K562 (cell line): Measurements from ENCODE around the gene ZNF622. TPM values are rescaled to one million over a fixed set of nuclear protein-coding genes. Genes with fewer than 3 reads are reported as not detected.

Experiments
- ATAC-seq: fragments of 200-7000 bp; cut with Tn5 transposase; 3 replicates; pipeline ENCODE4 v1.9.1; 2020; ENCODE audit warnings: moderate library complexity
- BruUV-seq: library from RNA; stranded (reverse); fragments of 400-500 nt; replicated peaks from 2 replicates; lab custom pipeline; 2021; lab: Mats Ljungman, UMichigan
- CTCF ChIA-PET: fragments of 300-600 bp; formaldehyde crosslinking; extraction: SDS; loops from one replicate; lab custom pipeline; 2021; ENCODE audit warnings: low intra/inter-chr PET ratio; lab: Yijun Ruan, JAX
- POLR2A ChIA-PET: fragments of 300-600, 350-650 bp; sonication (Branson Sonifier 250); formaldehyde crosslinking; extraction: SDS; loops from one replicate; lab custom pipeline; 2021; ENCODE audit warnings: antibody characterized with exemption, inconsistent platforms; lab: Yijun Ruan, JAX
- DNase-seq, 4 experiments: peaks; one replicate each; pipeline versions ENCODE4 v3.0.0 to v3.0.0-alpha.2; 2011 to 2018; ENCODE audit warnings: low spot score in 3 of 4, mixed read lengths in 3 of 4; ENCODE audit errors: extremely low read depth in 1 of 4
- FAIRE-seq: peaks from 2 replicates; lab custom pipeline; 2011; peaks lifted over from hg19 to GRCh38; lab: Jason Lieb, UNC
- H2AFZ ChIP-seq: 2 replicates; pipeline ENCODE4 v1.6.0; 2011; ENCODE audit warnings: low read depth, low read length, control low read depth, inconsistent platforms
- H3K27ac ChIP-seq: fragments of 200-600 bp; 3 replicates; pipeline ENCODE4 v1.8.0; 2011; ENCODE audit warnings: low read depth, mild to moderate bottlenecking, control low read depth, inconsistent platforms, low read length, moderate library complexity, mixed read lengths; ENCODE audit errors: extremely low read depth
- H3K27me3 ChIP-seq, 2 experiments: fragments of 300-600 bp in 1 of 2; 2 replicates in 1 of 2; 3 replicates in 1 of 2; pipeline versions ENCODE4 v1.6.0 to v1.8.0; 2011; ENCODE audit warnings: inconsistent platforms in 2 of 2, low read length in 2 of 2, mild to moderate bottlenecking in 1 of 2, mixed read lengths in 1 of 2, moderate library complexity in 1 of 2; ENCODE audit not compliant: control insufficient read depth in 2 of 2, insufficient read depth in 2 of 2
- H3K36me3 ChIP-seq: fragments of 300-600 bp; 3 replicates; pipeline ENCODE4 v1.8.0; 2011; ENCODE audit warnings: mild to moderate bottlenecking, low read length, inconsistent platforms; ENCODE audit not compliant: control insufficient read depth, insufficient read depth
- H3K4me1 ChIP-seq, 2 experiments: fragments of 200-600 bp in 1 of 2; replicated peaks in 1 of 2; 2 replicates in 1 of 2; 3 replicates in 1 of 2; pipeline versions ENCODE4 v1.5.1 to v1.8.0; 2011; ENCODE audit warnings: inconsistent platforms in 2 of 2, low read length in 2 of 2, mild to moderate bottlenecking in 1 of 2, mixed read lengths in 1 of 2, moderate library complexity in 1 of 2; ENCODE audit not compliant: control insufficient read depth in 2 of 2, insufficient read depth in 2 of 2
- H3K4me2 ChIP-seq: 2 replicates; pipeline ENCODE4 v1.6.1; 2011; ENCODE audit warnings: low read length, control low read depth, inconsistent platforms, mixed read lengths; ENCODE audit not compliant: insufficient read depth
- H3K4me3 ChIP-seq: fragments of 200-600 bp; sonication (generic), shearing (Covaris generic); 2 replicates; pipeline ENCODE4 v1.5.1; 2016; ENCODE audit warnings: control low read depth, inconsistent platforms
- H3K79me2 ChIP-seq: fragments of 200-600 bp; 3 replicates; pipeline ENCODE4 v1.8.0; 2011; ENCODE audit warnings: low read length, inconsistent platforms; ENCODE audit not compliant: control insufficient read depth, insufficient read depth
- H3K9ac ChIP-seq, 2 experiments: 2 replicates each; pipeline versions ENCODE4 v1.6.0 to v1.6.1; 2011; ENCODE audit warnings: low read depth in 2 of 2, low read length in 2 of 2, control low read depth in 1 of 2, inconsistent platforms in 1 of 2, mild to moderate bottlenecking in 1 of 2, mixed read lengths in 1 of 2; ENCODE audit not compliant: insufficient read depth in 1 of 2
- H3K9me1 ChIP-seq: one replicate; pipeline ENCODE4 v1.6.0; 2011; ENCODE audit warnings: inconsistent platforms, mild to moderate bottlenecking, low read length, moderate library complexity; ENCODE audit not compliant: control insufficient read depth, insufficient read depth
- H3K9me3 ChIP-seq: replicated peaks from 2 replicates; pipeline ENCODE4 v1.5.1; 2011; ENCODE audit warnings: low read depth, low read length, inconsistent platforms; ENCODE audit not compliant: control insufficient read depth, insufficient read depth
- H4K20me1 ChIP-seq: replicated peaks from 2 replicates; pipeline ENCODE4 v1.6.1; 2011; ENCODE audit warnings: low read length, inconsistent platforms, mixed read lengths; ENCODE audit not compliant: control insufficient read depth, insufficient read depth
- ARID3B ChIP-seq: fragments of 250-450 bp; sonication (Bioruptor Pico); IDR thresholded peaks from 2 replicates; pipeline ENCODE4 v1.4.0; 2020; ENCODE audit warnings: borderline replicate concordance
- HDGF ChIP-seq: fragments of 450-650 bp; IDR thresholded peaks from 2 replicates; pipeline ENCODE4 v1.6.1; 2016
- HNRNPLL ChIP-seq: fragments of 200-400 bp; formaldehyde crosslinking; IDR thresholded peaks from 2 replicates; pipeline ENCODE4 v1.6.1; 2017; ENCODE audit warnings: low read length, low read depth, mild to moderate bottlenecking; ENCODE audit not compliant: poor library complexity, severe bottlenecking
- IRF9 ChIP-seq: fragments of 450-650 bp; IDR thresholded peaks from 2 replicates; pipeline ENCODE4 v1.6.1; 2016; ENCODE audit warnings: missing biosample characterization, missing genetic modification characterization
- NCOA2 ChIP-seq, 2 experiments: fragments of 450-650 bp; IDR thresholded peaks; 2 replicates each; pipeline ENCODE4 v1.6.1; 2018; ENCODE audit warnings: mild to moderate bottlenecking in 2 of 2, moderate library complexity in 1 of 2; ENCODE audit not compliant: partially characterized antibody in 2 of 2
- REST ChIP-seq, 2 experiments: fragments of 450-650 bp; formaldehyde crosslinking in 1 of 2; IDR thresholded peaks; 2 replicates each; pipeline versions ENCODE4 v1.4.0 to v1.6.1; 2014 to 2020; ENCODE audit warnings: mild to moderate bottlenecking in 2 of 2, borderline replicate concordance in 1 of 2, low read depth in 1 of 2
- SAP30 ChIP-seq: fragments of 200-600 bp; sonication (generic); IDR thresholded peaks from 2 replicates; pipeline ENCODE4 v1.6.1; 2012; ENCODE audit warnings: borderline replicate concordance, low read depth, mild to moderate bottlenecking, moderate library complexity, low read length, control low read depth, inconsistent platforms; ENCODE audit not compliant: insufficient read depth, poor library complexity, severe bottlenecking
- ZNF282 ChIP-seq: sonication (generic); formaldehyde crosslinking; IDR thresholded peaks from 2 replicates; pipeline ENCODE4 v1.8.1; 2023; ENCODE audit warnings: missing genetic modification reagents
- WGBS: fragments of 100-300 bp; shearing (Covaris generic); methylation state at CpG from one replicate; pipeline ENCODE4 v1.1.6; 2016; ENCODE audit warnings: low coverage, mixed read lengths; ENCODE audit not compliant: insufficient coverage; ENCODE audit errors: missing lambda C conversion rate; 5-methylcytosine and 5-hydroxymethylcytosine counted together
- in situ Hi-C: fragments of 300-500 bp; cut with MboI; formaldehyde crosslinking; loops from 4 replicates; pipeline ENCODE4 v1.15.0; 2018; ENCODE audit warnings: inconsistent platforms, mixed read lengths
- intact Hi-C: fragments of 100-400 bp; cut with micrococcal nuclease; formaldehyde crosslinking; loops from 2 replicates; pipeline ENCODE4 v1.14.2; 2022
- polyA plus RNA-seq, 8 experiments: library from polyadenylated mRNA; depleted of rRNA in 4 of 8; stranded (reverse) in 5 of 8; unstranded in 3 of 8; fragments of >200 nt; fragmentation: Nextera tagmentation in 2 of 8; fragmentation: Illumina TruSeq in 1 of 8; extraction: Ambion mirVana in 2 of 8; extraction: Trizol in 1 of 8; gene quantifications; 2 replicates each; pipeline versions ENCODE4 v1.2.1 to v1.2.3, GENCODE V29; 2011 to 2014; ENCODE audit warnings: inconsistent platforms in 1 of 8, missing spikeins in 1 of 8
- total RNA-seq, 7 experiments: library from RNA; depleted of rRNA in 6 of 7; stranded (reverse); fragments of >200 nt in 6 of 7; fragmentation: Illumina TruSeq in 2 of 7; extraction: Trizol in 2 of 7; gene quantifications; 2 replicates each; pipeline versions ENCODE4 v1.2.1 to v1.2.3, GENCODE V29; 2011 to 2021; ENCODE audit warnings: low replicate concordance in 1 of 7

Gene ZNF622
- total and polyA plus RNA-seq, 9 of the 15 experiments (the other 6 are each of a cell fraction or from before 2014, with no cell fraction given), result 9.6 to 51.5 (median 32.3) TPM

GRCh38 chr5:16456103-16456832 lies 9.3 kb downstream of the ZNF622 start:
- Histone ChIP-seq H3K36me3 (peaks cover 95% of the 10 kb centered on the region), H3K79me2 (peaks cover 33% of the 10 kb centered on the region), H4K20me1 (peaks cover 8% of the 10 kb centered on the region), H2AFZ (no peak overlapping the region), H3K4me1 (peaks cover 0 to 16% of the 10 kb centered on the region in 2 experiments; a peak in 2 of 5 replicates), H3K4me2 (peak overlapping the region; percentile 19; the same call in 1 of the 2 replicates), H3K4me3 (no peak overlapping the region), H3K9me1 (peaks cover 4% of the 10 kb centered on the region), H3K27me3 (no peaks in the 10 kb centered on the region), H3K27ac (peak overlapping the region; percentile 51; the same call in 1 of the 3 replicates), H3K9ac (no peak overlapping the region), H3K9me3 (no peaks in the 10 kb centered on the region)
- FAIRE-seq (peak; percentile 96), DNase-seq (peak; percentile 48 to 81 (median 54)), ATAC-seq (peak; percentile 88)
- in situ Hi-C loops (loop anchor here (10.0 kb wide), 2 partner anchors 101 to 291 kb away; no protein-coding TSS in a partner anchor), intact Hi-C loops (loop anchor here (1.0 to 2.0 kb wide), 2 partner anchors 111 to 295 kb away; no protein-coding TSS in a partner anchor)
- CTCF ChIA-PET, result interaction anchor here (0.6 to 2.1 kb wide), 2 partner anchors 9 to 110 kb away, joined by 3 to 4 read pairs; partner anchors contain the start of gene ZNF622
- WGBS, result 26% methylated on average over 4 of the region's 4 CpGs
- POLR2A ChIA-PET, result interaction anchor here (0.6 to 1.7 kb wide), 4 partner anchors 8 to 576 kb away, joined by 3 to 7 read pairs (median 3); no protein-coding TSS in a partner anchor
- BruUV-seq, result no TSS peak
- TF ChIP-seq HNRNPLL (no peak), SAP30 (no peak), ARID3B (CRISPR knock-in tag) (no peak), REST (IDR thresholded peaks at IDR 0.05; ENCODE audit: borderline replicate concordance) (peak; percentile 58; the same call in 1 of the 2 replicates), REST (CRISPR knock-in tag; IDR thresholded peaks at IDR 0.05; ENCODE audit: low read depth) (no peak), HDGF (0 out of 2 replicates have a peak, but pooled peaks have one; percentile 20), IRF9 (tag) (no peak), ZNF282 (CRISPR knock-in tag) (no peak), NCOA2 (IDR thresholded peaks at IDR 0.05; ENCODE audit: partially characterized antibody in 2 of 2) (no peak)
